Activated naive CD4-positive, alpha-beta T cell treated with anti-CD3 and anti-CD28 coated beads, Interleukin-2, amount 50 U/mL, for 24 hours (primary cell): ENCODE data around the gene CACNG4.

Experiments used
- H3K27ac Mint-ChIP-seq: one replicate; pipeline ENCODE4 v1.8.0; 2021; ENCODE audit warnings: mild to moderate bottlenecking, mixed read lengths
- H3K27me3 Mint-ChIP-seq: one replicate; pipeline ENCODE4 v1.8.0; 2021; ENCODE audit warnings: mixed read lengths
- H3K36me3 Mint-ChIP-seq: one replicate; pipeline ENCODE4 v1.8.0; 2021; ENCODE audit warnings: mixed read lengths
- H3K4me1 Mint-ChIP-seq: one replicate; pipeline ENCODE4 v1.8.0; 2021; ENCODE audit warnings: mixed read lengths
- H3K4me3 Mint-ChIP-seq: one replicate; pipeline ENCODE4 v1.8.0; 2021; ENCODE audit warnings: mild to moderate bottlenecking, mixed read lengths
- H3K9me3 Mint-ChIP-seq: one replicate; pipeline ENCODE4 v1.8.0; 2021; ENCODE audit warnings: mixed read lengths

CACNG4 gene

GRCh38 chr17:66963909-66964771, at the start of gene CACNG4:
CACNG4 (plus strand) TSS chr17:66964707; CDS start chr17:66964912, 205 bp downstream.
- H3K4me1 Mint-ChIP-seq, result peaks cover 11% of the 10 kb centered on the region
- peak within 1 kb of the TSS; percentile 75 for H3K4me3 Mint-ChIP-seq
- no peaks in the 10 kb centered on the region for H3K9me3 Mint-ChIP-seq
- H3K36me3 Mint-ChIP-seq, result no peaks in the 10 kb centered on the region
- peaks cover 45% of the 10 kb centered on the region for H3K27me3 Mint-ChIP-seq
- no peak within 1 kb of the TSS for H3K27ac Mint-ChIP-seq

DNA sequence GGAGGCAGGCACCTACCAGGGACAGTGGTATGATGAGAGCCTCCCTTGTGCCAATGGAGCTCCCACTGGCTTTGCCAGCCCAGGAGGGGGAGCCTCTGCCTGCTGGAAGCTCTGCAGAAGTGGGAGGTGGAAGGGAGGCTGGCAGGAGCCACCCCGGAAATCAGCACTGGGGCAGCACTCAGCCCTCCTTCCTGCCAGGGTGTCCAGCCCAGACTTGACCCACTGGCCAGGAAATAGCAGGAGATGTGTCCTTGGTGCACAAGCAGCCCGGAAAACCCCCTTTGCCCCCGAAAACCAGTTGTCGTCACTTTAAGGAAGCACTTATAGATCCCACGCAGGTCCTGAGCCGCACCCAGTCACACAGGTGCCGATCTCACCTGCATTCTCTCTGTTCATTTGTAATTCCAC, 49.3 kb upstream of the CACNG4 start:
- Mint-ChIP-seq H3K27ac (no peak overlapping the region), H3K36me3 (no peaks in the 10 kb centered on the region), H3K27me3 (peaks cover 9% of the 10 kb centered on the region), H3K4me3 (no peak overlapping the region), H3K9me3 (no peaks in the 10 kb centered on the region), H3K4me1 (no peaks in the 10 kb centered on the region)

GRCh38 chr17:66915792-66916191, 48.7 kb upstream of the CACNG4 start:
- H3K4me1 Mint-ChIP-seq, result no peaks in the 10 kb centered on the region
- H3K27me3 Mint-ChIP-seq, result peaks cover 10% of the 10 kb centered on the region
- H3K27ac Mint-ChIP-seq, result no peak overlapping the region
- H3K4me3 Mint-ChIP-seq, result no peak overlapping the region
- no peaks in the 10 kb centered on the region for H3K9me3 Mint-ChIP-seq
- H3K36me3 Mint-ChIP-seq, result no peaks in the 10 kb centered on the region

DNA sequence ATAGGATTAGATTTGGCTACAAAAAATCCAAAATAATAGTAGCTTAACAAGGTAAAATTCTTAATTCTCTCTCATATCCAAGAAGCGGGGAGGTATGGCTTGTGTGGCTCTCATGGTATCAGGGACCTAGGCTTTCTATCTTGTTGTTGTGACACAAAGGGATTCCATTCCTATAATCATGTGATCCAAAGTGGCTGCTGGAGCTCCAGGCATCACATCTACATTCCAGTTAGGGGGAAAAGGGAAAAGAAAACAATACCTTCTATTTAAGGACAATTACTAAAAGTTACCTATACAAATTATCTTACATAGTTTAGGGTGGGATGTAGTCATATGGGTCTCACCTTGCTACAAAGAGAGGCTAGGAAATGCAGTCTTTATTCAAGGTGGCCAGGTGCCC, 47.6 kb upstream of the CACNG4 start:
- H3K4me1 Mint-ChIP-seq, result no peaks in the 10 kb centered on the region
- no peak overlapping the region for H3K27ac Mint-ChIP-seq
- H3K27me3 Mint-ChIP-seq, result peaks cover 10% of the 10 kb centered on the region
- peaks cover 2% of the 10 kb centered on the region for H3K36me3 Mint-ChIP-seq
- peaks cover 5% of the 10 kb centered on the region for H3K9me3 Mint-ChIP-seq
- H3K4me3 Mint-ChIP-seq, result no peak overlapping the region

DNA sequence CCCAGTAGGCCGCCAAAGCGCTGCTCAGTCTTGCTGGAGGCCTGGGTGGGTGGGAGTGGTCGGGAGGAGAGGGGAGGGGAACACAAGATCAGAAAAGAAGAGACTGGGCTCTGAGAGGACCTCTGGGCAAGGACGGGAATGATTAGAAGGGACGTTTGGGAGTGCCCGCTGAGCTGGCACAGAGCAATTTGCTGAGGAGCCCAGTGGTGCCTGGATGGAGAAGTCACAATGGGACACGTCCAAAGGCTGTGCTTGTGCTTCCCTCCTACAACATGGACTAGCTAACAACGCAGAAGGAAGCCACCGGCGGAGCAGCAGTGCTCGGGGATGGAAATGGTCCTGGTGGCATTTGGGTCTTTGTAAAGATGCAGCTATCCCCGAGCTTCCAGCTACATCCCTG, 45.6 kb upstream of the CACNG4 start:
- Mint-ChIP-seq H3K4me1 (no peaks in the 10 kb centered on the region), H3K27ac (no peak overlapping the region), H3K4me3 (no peak overlapping the region), H3K36me3 (peaks cover 2% of the 10 kb centered on the region), H3K27me3 (peaks cover 14% of the 10 kb centered on the region), H3K9me3 (peaks cover 7% of the 10 kb centered on the region)

GRCh38 chr17:66920435-66920834, 44.1 kb upstream of the CACNG4 start:
- H3K4me3 Mint-ChIP-seq, result no peak overlapping the region
- H3K36me3 Mint-ChIP-seq, result peaks cover 2% of the 10 kb centered on the region
- no peak overlapping the region for H3K27ac Mint-ChIP-seq
- H3K27me3 Mint-ChIP-seq, result peaks cover 14% of the 10 kb centered on the region
- H3K9me3 Mint-ChIP-seq, result peaks cover 7% of the 10 kb centered on the region
- no peaks in the 10 kb centered on the region for H3K4me1 Mint-ChIP-seq

GRCh38 chr17:66920950-66921349, 43.6 kb upstream of the CACNG4 start:
- Mint-ChIP-seq H3K4me3 (no peak overlapping the region), H3K27me3 (peaks cover 12% of the 10 kb centered on the region), H3K9me3 (peaks cover 7% of the 10 kb centered on the region), H3K27ac (no peak overlapping the region), H3K4me1 (no peaks in the 10 kb centered on the region), H3K36me3 (peaks cover 2% of the 10 kb centered on the region)

DNA sequence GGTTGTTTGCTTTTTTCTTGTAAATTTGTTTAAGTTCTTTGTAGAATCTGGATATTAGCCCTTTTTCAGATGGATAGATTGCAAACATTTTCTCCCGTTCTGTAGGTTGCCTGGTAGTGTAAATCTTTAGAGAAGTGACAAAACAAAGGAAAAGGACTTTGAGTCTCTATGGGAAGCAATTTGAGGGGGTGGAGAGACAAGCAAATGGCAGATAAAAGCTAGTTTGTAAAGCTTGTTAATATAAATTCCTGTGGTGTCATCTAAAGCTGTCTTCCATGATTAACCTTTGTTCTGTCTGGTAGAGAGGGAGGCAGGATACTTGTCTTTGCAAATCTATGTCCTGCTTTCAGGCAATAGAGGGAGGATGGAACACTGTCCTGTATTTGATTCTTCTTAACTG, 40.6 kb upstream of the CACNG4 start:
- no peak overlapping the region for H3K27ac Mint-ChIP-seq
- peaks cover 7% of the 10 kb centered on the region for H3K9me3 Mint-ChIP-seq
- H3K4me1 Mint-ChIP-seq, result no peaks in the 10 kb centered on the region
- H3K27me3 Mint-ChIP-seq, result peaks cover 8% of the 10 kb centered on the region
- no peak overlapping the region for H3K4me3 Mint-ChIP-seq
- peaks cover 2% of the 10 kb centered on the region for H3K36me3 Mint-ChIP-seq

DNA sequence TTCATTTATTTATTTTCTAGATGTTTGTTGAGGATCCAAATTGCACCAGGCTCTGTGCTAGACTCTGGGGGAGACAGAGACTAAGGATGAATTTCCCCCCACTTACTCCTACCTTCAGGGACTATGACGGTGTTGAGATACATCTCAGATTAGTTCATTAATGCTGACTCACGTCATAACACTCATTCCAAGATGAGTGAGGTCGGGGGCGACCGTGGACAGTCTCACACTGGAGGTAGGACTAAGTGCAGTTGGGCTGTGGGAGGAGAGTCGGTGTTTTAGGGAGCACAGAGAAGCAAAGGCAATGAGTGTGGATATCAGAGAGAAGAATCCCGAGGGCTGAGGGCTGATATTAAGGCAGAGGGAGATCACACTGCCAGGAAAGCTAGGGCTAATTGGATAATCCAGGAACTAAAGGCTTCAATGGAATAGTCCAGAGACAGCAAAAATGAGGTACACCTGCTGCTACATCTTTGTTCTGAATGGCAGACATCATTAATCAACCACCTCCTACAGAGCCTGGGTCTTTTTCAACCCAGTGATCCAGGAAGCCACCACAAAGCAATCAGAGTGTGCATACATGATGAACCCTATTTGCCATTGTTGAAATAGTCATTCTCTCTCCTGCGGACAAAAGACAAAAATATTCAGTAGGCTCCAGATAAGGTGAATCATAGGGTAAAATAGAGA, 38.6 kb upstream of the CACNG4 start:
- Mint-ChIP-seq H3K9me3 (peaks cover 7% of the 10 kb centered on the region), H3K4me1 (no peaks in the 10 kb centered on the region), H3K27ac (no peak overlapping the region), H3K4me3 (no peak overlapping the region), H3K27me3 (peaks cover 10% of the 10 kb centered on the region), H3K36me3 (peaks cover 2% of the 10 kb centered on the region)

GRCh38 chr17:66928949-66929348, 35.6 kb upstream of the CACNG4 start:
- H3K36me3 Mint-ChIP-seq, result no peaks in the 10 kb centered on the region
- no peak overlapping the region for H3K27ac Mint-ChIP-seq
- no peak overlapping the region for H3K4me3 Mint-ChIP-seq
- H3K4me1 Mint-ChIP-seq, result no peaks in the 10 kb centered on the region
- peaks cover 7% of the 10 kb centered on the region for H3K27me3 Mint-ChIP-seq
- H3K9me3 Mint-ChIP-seq, result no peaks in the 10 kb centered on the region

- Mint-ChIP-seq H3K27ac (no peak overlapping the region), H3K36me3 (no peaks in the 10 kb centered on the region), H3K9me3 (no peaks in the 10 kb centered on the region), H3K4me3 (no peak overlapping the region), H3K27me3 (peaks cover 7% of the 10 kb centered on the region), H3K4me1 (no peaks in the 10 kb centered on the region)
Measured at GRCh38 chr17:66929591-66929990, 34.9 kb upstream of the CACNG4 start.

GRCh38 chr17:66930933-66931332, 33.6 kb upstream of the CACNG4 start:
- Mint-ChIP-seq H3K4me1 (no peaks in the 10 kb centered on the region), H3K27ac (no peak overlapping the region), H3K27me3 (peaks cover 8% of the 10 kb centered on the region), H3K36me3 (no peaks in the 10 kb centered on the region), H3K9me3 (no peaks in the 10 kb centered on the region), H3K4me3 (no peak overlapping the region)

GRCh38 chr17:66932311-66932710, 32.2 kb upstream of the CACNG4 start:
- no peak overlapping the region for H3K27ac Mint-ChIP-seq
- H3K4me1 Mint-ChIP-seq, result no peaks in the 10 kb centered on the region
- no peaks in the 10 kb centered on the region for H3K36me3 Mint-ChIP-seq
- H3K4me3 Mint-ChIP-seq, result no peak overlapping the region
- H3K27me3 Mint-ChIP-seq, result peaks cover 4% of the 10 kb centered on the region
- H3K9me3 Mint-ChIP-seq, result no peaks in the 10 kb centered on the region

- no peaks in the 10 kb centered on the region for H3K4me1 Mint-ChIP-seq
- H3K4me3 Mint-ChIP-seq, result no peak overlapping the region
- no peaks in the 10 kb centered on the region for H3K9me3 Mint-ChIP-seq
- peaks cover 14% of the 10 kb centered on the region for H3K27me3 Mint-ChIP-seq
- no peak overlapping the region for H3K27ac Mint-ChIP-seq
- no peaks in the 10 kb centered on the region for H3K36me3 Mint-ChIP-seq
Measured at GRCh38 chr17:66934040-66934439, 30.5 kb upstream of the CACNG4 start.

DNA sequence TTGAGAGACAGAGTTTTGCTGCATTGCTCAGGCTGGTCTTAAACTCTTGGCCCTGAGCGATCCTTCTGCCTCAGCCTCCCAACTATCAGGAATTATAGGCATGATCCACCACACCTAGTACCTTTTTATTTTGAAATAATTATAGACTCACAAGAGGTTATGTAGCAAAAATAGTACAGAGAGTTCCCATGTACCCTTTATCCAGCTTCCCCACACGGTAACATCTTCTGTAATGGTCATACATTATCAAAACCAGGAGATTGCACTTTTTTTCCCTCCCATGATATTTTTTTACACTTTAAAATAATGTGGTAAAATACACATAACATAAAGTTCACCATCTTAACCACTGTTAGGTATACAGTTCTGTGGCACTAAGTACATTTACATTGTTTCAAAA, 28.8 kb upstream of the CACNG4 start:
- Mint-ChIP-seq H3K27me3 (peaks cover 14% of the 10 kb centered on the region), H3K4me1 (no peaks in the 10 kb centered on the region), H3K36me3 (no peaks in the 10 kb centered on the region), H3K4me3 (no peak overlapping the region), H3K9me3 (no peaks in the 10 kb centered on the region), H3K27ac (no peak overlapping the region)

DNA sequence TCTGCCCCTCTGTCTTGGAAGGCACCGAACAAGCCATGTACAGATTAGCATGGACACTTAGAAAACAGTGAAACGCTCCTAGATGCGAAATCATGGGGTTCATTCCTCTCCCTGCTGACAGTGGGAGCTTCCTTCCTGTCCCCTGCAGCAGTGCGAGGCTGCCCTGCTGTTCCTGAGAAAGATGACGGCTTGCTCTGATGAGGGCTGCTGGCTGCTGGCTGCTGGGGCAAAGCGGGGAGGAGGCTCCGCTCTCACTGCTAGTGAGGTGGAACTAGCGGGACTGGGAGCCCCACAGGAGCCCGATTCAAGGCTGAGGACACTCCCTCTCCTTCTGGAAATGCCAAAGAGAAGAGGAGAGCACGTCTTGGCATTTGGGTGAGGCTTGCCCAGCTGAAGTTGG, 25.9 kb upstream of the CACNG4 start:
- no peaks in the 10 kb centered on the region for H3K36me3 Mint-ChIP-seq
- peaks cover 30% of the 10 kb centered on the region for H3K27me3 Mint-ChIP-seq
- no peak overlapping the region for H3K27ac Mint-ChIP-seq
- H3K9me3 Mint-ChIP-seq, result no peaks in the 10 kb centered on the region
- H3K4me1 Mint-ChIP-seq, result no peaks in the 10 kb centered on the region
- no peak overlapping the region for H3K4me3 Mint-ChIP-seq
